IPS DF 4.7 (cell line): ENCODE data around the gene TTC28.
"Not testable (repeated sequence)": the region's sequence is repeated elsewhere in the genome, so short reads cannot be mapped to it uniquely, and the experiment has no call there.

ENCODE experiments used
- DNase-seq: peaks from one replicate; pipeline ENCODE4 v3.0.0-alpha.2; 2013; ENCODE audit warnings: low spot score; ENCODE audit errors: extremely low read depth

Gene TTC28

DNA sequence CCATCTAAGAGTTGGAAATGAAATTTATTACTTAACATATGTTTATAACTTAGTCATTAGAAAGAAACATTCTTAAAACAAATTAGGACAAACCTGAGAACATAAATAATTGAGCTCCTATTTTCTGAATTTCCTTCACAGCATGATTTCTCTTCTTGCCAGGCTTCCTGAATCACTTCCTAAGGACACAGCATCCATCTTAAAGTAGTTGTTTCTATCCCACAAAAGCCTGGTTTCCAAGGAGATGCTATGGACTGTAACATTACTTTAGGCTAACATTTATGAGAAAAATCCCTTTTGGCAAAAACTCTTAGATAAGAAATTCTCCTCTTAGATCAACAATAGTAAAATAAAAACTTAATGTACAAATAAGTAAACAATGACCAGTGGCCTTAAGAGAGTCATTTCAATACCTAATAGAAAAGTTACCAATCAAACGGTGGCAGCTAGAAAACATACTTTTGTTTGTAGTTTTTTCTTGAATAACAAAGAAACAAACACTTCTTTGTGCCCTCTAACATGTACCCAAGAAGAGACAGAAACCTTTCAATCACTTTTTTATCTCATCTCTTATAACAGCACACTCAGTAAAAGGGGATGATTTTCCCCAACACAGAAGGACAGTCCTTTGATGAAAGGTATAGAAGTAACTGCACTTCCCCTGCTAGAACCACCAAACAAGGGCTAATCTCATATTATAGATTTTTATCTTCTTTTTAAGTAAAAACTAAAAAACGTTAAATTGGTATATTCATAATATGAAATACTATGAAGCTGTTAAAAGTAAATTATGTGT lies 74.5 kb downstream of the TTC28 start:
- no peak for DNase-seq

DNA sequence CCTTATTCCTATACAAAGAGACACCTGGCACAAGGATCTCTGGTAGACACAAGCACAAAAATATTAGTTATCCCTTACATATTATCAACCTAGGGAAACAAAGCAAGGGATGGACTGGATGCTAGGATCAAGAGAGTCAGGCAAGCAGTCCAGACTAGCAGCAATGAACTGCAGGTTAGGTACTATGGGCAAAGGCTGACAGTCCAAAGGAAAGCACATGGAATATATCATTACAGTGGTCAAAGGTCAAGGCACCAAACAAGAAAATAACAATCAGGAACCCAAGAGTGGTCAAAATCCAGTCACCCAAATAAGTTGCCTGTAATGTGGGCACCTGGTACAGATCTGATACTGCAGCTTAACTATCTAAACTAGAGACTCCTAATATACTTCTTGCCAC lies 77.7 kb downstream of the TTC28 start:
- no peak for DNase-seq

- DNase-seq = no peak
These were observed 79.0 kb downstream of the TTC28 start for GRCh38 chr22:28600546-28601143.

DNA sequence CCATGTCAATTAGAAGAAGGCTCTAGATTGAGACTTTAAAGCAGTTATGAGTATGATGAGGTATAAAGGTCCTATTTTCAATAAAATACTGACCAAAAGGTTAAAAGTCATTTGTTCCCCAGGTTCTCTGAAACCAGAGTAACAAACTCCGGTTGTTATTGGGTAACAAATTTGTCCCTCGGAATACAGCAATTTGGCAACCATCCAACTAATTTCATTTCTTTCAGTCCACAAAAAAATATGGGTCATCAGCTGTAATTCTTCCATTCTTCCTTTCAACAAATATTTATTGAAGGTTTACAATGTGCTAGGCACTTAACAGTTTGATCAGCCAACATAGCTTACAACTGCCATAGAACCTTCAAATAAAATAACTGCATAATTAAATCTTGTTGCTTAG lies 79.9 kb downstream of the TTC28 start:
- DNase-seq = no peak

DNA sequence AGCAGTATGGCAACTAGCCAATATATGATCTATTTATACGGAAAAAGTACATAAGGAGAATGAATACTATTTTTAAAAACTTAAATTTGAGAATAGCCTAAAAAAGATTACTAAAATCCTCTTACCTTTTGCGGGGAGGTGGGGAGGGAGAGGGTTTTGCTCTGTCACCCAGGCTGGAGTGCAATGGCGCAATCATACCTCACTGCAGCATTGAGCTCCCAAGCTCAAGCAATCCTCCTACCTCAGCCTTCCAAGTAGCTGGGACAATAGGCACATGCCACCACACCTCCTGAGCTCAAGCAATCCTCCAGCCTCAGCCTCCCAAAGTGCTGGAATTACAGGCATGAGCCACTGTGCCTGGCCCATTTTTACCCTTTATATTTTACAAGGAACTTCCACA lies 82.0 kb downstream of the TTC28 start:
- DNase-seq = no peak

- DNase-seq = no peak
These were observed 84.7 kb downstream of the TTC28 start for GRCh38 chr22:28594797-28595462.

- DNase-seq = no peak
These were observed 85.4 kb downstream of the TTC28 start for GRCh38 chr22:28594076-28594796.

DNA sequence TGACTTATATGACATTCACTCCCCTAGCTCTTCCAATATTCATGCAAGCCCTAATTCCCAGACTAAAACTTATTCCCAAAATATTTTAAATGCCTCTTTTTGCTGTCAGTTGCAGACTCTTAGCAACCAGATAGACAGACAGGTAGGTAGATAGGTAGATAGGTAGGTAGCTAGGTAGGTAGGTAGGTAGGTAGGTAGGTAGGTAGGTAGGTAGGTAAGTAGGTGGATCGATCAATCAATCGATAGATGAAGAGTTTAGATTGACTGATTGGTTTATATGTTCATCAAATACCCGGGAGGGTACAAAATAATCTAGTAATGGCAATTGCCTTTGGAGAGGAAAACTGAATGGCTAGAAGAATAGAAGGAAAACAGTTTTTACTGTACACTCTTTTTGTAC lies 86.3 kb downstream of the TTC28 start:
- no peak for DNase-seq

DNA sequence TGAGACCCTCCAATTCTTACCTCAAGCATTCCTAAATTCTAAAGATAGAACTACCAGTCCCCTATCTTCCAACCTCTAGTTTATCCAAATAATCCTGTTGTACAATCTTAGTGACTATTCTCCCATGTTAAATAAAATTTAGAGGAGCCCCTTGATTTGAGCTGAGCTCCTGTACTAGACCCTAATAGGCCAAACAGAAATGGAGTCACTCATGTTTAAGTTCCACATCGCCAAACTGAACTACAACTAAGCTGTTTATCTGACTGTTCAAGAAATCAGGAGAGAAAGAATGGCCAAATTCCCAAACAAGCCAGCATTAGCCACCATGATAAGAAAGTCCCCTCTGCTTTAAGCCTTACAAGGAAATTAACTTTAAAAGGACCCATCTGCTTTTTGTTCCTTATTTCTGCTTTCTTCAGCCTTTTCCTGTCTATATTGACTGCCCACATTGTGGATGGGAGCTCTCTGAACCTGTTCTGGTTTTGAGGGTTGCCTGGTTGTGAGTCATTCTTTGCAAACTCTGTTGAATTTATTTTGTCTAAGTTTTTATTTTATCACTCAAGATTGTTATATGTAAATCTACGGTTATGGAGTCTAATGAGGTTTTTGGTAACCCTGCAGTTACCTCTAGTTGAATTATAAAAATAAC lies 90.4 kb downstream of the TTC28 start:
- no peak for DNase-seq

GRCh38 chr22:28585324-28585723 lies 94.3 kb downstream of the TTC28 start:
- DNase-seq = no peak

DNA sequence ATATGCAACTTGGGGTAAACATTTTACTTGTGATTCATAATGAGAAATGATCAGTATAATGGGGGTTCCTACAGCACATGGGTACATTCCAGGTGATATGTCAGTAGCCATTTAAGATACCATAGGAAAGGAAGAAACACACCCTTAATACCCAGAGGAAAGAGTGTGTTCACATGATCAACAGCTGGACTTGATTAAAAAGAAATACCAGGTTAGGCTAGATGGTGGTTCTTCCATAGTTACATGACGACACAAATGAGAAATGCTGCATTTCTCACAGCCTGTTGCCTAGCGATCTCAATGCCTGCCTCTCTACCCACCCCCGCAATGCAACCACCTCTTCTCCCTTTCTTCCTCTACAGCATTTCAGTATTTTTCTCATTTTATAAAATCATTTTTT lies 96.8 kb downstream of the TTC28 start:
- no peak for DNase-seq

- DNase-seq = no peak
These were observed 98.6 kb downstream of the TTC28 start for GRCh38 chr22:28581016-28581415.

DNA sequence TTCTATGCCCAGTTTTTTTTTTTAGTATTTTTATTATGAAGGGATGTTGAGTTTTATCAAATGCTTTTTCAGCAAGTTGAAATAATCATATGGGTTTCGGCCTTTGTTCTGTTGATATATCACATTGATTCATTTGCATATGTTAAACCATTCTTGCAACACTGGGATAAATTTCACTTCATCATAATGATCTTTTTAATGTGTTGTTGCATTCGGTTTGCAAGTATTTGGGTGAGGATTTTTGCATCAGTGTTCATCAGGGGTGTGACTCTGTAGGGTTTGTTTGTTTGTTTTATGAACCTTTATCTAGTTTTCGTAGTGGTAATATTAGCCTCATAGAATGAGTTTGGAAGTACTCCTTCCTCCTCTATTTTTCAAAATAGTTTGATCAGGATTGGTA lies 103.5 kb downstream of the TTC28 start:
- DNase-seq = no peak

GRCh38 chr22:28574159-28574788 lies 105.4 kb downstream of the TTC28 start:
- no peak for DNase-seq

DNA sequence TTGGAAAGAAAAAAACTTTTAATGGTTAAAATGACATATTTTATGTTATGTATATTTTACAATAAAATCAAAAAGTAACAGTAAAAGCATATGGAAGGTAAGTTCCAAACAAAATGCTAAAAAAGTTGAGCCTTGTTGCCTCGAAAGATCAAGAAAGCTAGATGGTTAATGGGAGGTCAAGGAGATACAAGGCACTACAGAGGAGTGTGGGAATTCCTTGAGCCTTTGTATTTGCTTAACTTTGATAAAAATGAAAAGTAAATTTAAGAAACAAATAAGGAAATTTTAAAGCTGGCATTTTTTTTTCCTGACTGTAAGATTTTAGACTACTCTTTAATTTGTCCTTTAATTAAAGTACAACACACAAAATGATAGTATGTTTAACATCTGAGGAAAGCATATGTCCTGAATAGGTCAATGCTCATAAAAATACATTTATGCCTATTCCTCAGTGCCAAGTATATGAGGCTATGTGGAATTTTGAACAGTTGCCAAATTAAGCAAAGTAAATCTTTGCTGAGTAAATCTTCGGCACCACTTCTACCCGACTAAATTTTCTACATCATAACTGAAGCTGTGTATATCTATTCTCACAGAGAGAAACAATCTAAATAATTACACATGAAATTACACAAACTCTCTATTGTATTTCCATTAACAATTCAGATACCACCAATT lies 108.8 kb downstream of the TTC28 start:
- DNase-seq = no peak

GRCh38 chr22:28568974-28569373 lies 110.7 kb downstream of the TTC28 start:
- DNase-seq = not testable (repeated sequence)

GRCh38 chr22:28568099-28568498 lies 111.5 kb downstream of the TTC28 start:
- DNase-seq = no peak

GRCh38 chr22:28566920-28567499 lies 112.6 kb downstream of the TTC28 start:
- DNase-seq = not testable (repeated sequence)

- no peak for DNase-seq
These were observed 116.0 kb downstream of the TTC28 start for GRCh38 chr22:28563636-28564035.

DNA sequence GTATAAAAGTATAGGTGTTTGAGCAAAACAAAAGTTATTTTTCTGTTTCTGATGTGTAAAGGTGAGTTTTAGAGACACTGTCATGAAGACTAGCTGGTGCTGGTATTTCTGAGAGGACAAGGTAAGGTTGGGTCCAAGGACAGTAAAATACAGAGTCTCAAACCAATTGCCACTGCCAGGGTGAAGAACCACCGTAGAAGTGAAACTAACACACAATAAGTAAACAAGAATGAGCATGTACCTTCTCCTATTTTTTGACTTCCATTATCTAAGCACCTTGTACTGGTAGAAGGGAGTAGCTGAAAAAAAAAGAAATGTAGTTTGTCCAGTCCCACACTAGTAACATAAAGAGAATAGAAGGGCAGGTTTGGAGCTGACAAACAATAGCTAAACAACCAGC lies 117.3 kb downstream of the TTC28 start:
- DNase-seq = no peak
